ENCODE results near the gene FHOD3.

- TF ChIP-seq CTCF (IDR thresholded peaks at IDR 0.05; ENCODE audit: low read length): no peak
- no peak for TF ChIP-seq EZH2phosphoT487 (IDR thresholded peaks at IDR 0.05; ENCODE audit: low read length)
- TF ChIP-seq EZH2 (optimal IDR thresholded peaks at IDR 0.05; ENCODE audit: low read depth, low read length): no peak
These were observed at the start of gene FHOD3 for GRCh38 chr18:36297417-36298125.

Data from MM.1S (cell line).